HG02884 (cell line): ENCODE measurements around the gene EPHA1.

Source experiments
- ATAC-seq: cut with Tn5 transposase; IDR thresholded peaks from one replicate; pipeline ENCODE4 v1.9.1; 2021; ENCODE audit warnings: mild to moderate bottlenecking, moderate library complexity; ENCODE audit not compliant: unreplicated experiment

The EPHA1 gene

GRCh38 chr7:143408686-143409561 is at the start of gene EPHA1:
Gene EPHA1, minus strand, starts transcription at chr7:143408856. Its CDS starts 51 bp downstream, at chr7:143408805.
- no peak for ATAC-seq

GRCh38 chr7:143458263-143458662 is 49.6 kb upstream of the EPHA1 start:
- ATAC-seq, result no peak

- no peak for ATAC-seq
Observed at GRCh38 chr7:143456992-143457793, 48.5 kb upstream of the EPHA1 start.

- no peak for ATAC-seq
Observed at GRCh38 chr7:143455942-143456341, 47.3 kb upstream of the EPHA1 start.

- ATAC-seq, result no peak
Observed at GRCh38 chr7:143455491-143455890, 46.8 kb upstream of the EPHA1 start.

- no peak for ATAC-seq
Observed at GRCh38 chr7:143454091-143454680, 45.5 kb upstream of the EPHA1 start.

GRCh38 chr7:143452495-143452894 is 43.8 kb upstream of the EPHA1 start:
- no peak for ATAC-seq

GRCh38 chr7:143451746-143452145 is 43.1 kb upstream of the EPHA1 start:
- no peak for ATAC-seq

- no peak for ATAC-seq
Observed at GRCh38 chr7:143451122-143451521, 42.5 kb upstream of the EPHA1 start.

- ATAC-seq, result no peak
Observed at GRCh38 chr7:143449793-143450192, 41.1 kb upstream of the EPHA1 start.

GRCh38 chr7:143448429-143448828 is 39.8 kb upstream of the EPHA1 start:
- ATAC-seq, result no peak

- no peak for ATAC-seq
Observed at GRCh38 chr7:143447466-143447865, 38.8 kb upstream of the EPHA1 start.

- ATAC-seq, result no peak
Observed at GRCh38 chr7:143444785-143445184, 36.1 kb upstream of the EPHA1 start.

- ATAC-seq, result no peak
Observed at GRCh38 chr7:143444063-143444782, 35.6 kb upstream of the EPHA1 start.

GRCh38 chr7:143443153-143443552 is 34.5 kb upstream of the EPHA1 start, which contains the start of gene TAS2R60:
Gene TAS2R60, plus strand, starts transcription at chr7:143443453. Its CDS starts 0 bp downstream, at chr7:143443453.
- ATAC-seq, result no peak

- no peak for ATAC-seq
Observed at GRCh38 chr7:143439866-143440265, 31.2 kb upstream of the EPHA1 start.

GRCh38 chr7:143437578-143437977 is 28.9 kb upstream of the EPHA1 start:
- ATAC-seq, result no peak

- ATAC-seq, result peak; percentile 61
Observed at GRCh38 chr7:143436325-143436946, 27.8 kb upstream of the EPHA1 start.

- ATAC-seq, result no peak
Observed at GRCh38 chr7:143435266-143435665, 26.6 kb upstream of the EPHA1 start.

GRCh38 chr7:143434660-143435059 is 26.0 kb upstream of the EPHA1 start:
- no peak for ATAC-seq
